Dedifferentiated amniotic fluid mesenchymal stem cell (primary cell): ENCODE data around the gene OR51S1.
"Not testable (repeated sequence)": the region's sequence is repeated elsewhere in the genome, so short reads cannot be mapped to it uniquely, and the experiment has no call there.

ENCODE experiments used
- DNase-seq: peaks from one replicate; pipeline ENCODE4 v3.0.0-alpha.2; 2016; ENCODE audit errors: extremely low spot score

OR51S1 gene

DNA sequence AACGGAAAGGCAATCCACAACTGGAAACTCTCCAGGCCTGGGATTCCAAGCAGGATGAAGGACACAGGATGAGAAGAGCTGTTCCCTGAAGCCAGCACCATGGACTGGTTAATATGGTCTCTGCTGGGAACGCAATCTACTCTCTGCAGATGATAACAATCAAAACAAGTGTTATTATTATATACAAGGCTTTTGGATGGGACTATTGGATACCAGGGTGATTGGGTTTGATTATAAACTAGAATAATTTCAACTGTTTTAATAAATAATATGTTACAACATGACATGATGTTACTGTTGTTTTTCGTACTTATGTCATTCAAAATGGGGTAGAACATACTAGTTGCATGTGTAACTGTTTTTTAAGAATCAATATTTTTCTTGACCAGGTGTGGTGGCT, 44.7 kb downstream of the OR51S1 start, which contains the start of gene OR52R1:
TSS of gene OR52R1 (minus strand) at position 101 of the 400 bp plus-strand sequence. CDS start at position 101, 0 bp downstream.
- no peak for DNase-seq

DNA sequence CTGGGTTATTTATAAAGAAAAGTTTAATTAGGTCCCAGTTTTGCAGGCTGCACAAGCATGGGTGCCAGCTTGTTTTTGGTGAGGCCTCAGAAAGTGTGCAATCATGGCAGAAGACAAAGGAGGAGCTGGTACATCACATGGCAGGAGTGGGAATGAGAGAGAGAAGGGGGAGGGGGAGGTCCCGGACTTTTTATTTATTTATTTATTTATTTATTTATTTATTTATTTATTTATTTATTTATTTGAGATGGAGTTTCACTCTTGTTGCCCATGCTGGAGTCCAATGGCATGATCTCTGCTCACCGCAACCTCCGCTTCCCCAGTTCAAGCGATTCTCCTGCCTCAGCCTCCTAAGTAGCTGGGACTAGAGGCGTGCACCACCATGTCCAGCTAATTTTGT, 47.7 kb downstream of the OR51S1 start:
- DNase-seq = not testable (repeated sequence)

DNA sequence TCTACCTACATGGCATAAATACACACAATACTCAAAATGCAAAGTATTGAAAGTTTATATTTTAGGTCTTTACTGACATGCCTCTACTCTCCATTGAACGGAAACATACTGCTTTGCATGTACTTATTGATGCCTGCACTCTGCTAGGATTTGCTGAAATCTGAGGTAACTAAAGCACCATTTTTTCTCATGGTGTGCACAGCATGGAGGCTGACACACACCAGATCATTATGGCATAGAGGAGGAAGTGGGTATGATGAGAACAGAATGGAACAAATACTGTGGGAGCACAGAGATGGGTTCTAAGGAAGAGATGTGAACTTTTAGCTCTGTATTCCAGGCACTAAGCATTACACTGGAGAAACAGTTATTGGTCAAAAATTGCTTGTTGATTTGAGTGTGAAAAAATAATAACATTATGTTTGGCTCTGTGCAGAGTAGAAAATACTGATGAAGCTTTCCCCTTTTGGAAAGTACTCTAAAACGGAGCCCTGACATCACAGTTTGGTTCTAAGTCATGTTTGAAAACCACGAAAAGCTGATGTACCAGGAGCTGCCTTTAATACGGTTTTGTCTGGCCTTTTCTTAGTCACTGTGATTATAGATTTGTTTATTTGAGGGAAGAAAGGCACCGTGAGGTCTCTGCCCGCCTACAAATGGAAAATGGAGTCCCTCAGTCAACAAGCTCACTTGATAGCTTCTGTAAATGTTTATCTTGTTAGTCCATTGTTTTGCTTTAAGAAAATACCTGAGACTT, 50.4 kb downstream of the OR51S1 start:
- DNase-seq = no peak
